ENCODE data around the gene CDC42EP2.
"Not testable (repeated sequence)": the region's sequence is repeated elsewhere in the genome, so short reads cannot be mapped to it uniquely, and the experiment has no call there.

CDC42EP2 gene

DNA sequence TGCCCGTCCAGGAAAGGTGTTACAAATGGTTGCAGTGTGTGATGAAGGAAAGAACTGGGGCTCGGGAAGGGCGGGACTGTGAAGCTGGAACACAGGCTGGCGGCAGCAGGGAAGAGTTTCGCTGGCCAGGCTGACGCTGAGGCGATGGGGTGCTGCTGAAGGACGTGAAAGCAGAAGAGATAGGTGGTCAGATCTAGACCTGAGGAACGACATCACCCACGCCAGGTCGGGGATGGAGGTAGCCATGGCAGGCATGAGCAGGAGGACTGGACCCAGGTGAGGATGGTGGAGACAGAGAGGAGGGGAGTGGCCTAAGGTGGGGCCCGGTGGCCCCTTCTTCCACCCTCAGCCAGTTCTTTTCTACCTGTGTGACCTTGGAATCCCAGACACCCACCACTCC is 9.1 kb downstream of the CDC42EP2 start:
- Histone ChIP-seq H3K9me3 (ENCODE audit: control insufficient read depth in 1 of 2, low read length in 2 of 2) (no peaks in the 10 kb centered on the region), H3K4me3 (ENCODE audit: low read depth in 1 of 2, low read length in 2 of 2) (no peak overlapping the region), H3K4me1 (ENCODE audit: control insufficient read depth in 1 of 2, insufficient read depth in 2 of 2, low read length in 2 of 2) (peaks cover 5 to 16% of the 10 kb centered on the region in 2 donors), H3K27me3 (ENCODE audit: low read depth, low read length) (no peaks in the 10 kb centered on the region), H3K36me3 (ENCODE audit: control insufficient read depth in 1 of 2, insufficient read depth in 2 of 2, low read length in 2 of 2) (peaks cover 16 to 23% of the 10 kb centered on the region in 2 donors), H3K27ac (ENCODE audit: low read length) (no peak overlapping the region)

DNA sequence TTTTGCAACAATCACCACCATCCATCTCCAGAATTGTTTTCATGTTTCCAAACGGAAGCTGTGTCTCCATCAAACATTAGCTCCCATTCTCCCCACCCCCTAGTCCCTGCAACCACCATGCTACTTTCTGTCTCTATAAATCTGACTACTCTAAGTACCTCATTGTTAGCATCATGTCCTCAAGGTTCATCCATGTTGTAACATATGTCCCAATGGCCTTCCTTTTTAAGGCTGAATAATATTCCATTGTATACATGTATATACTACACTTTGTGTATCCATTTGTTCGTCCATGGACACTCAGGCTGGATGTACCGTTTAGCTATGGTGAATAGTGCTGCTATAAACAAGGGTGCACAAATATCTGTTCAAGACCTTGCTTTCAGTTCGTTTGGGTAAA is 10.8 kb downstream of the CDC42EP2 start:
- H3K4me1 ChIP-seq (ENCODE audit: control insufficient read depth in 1 of 2, insufficient read depth in 2 of 2, low read length in 2 of 2) = peaks cover 5 to 16% of the 10 kb centered on the region in 2 donors
- no peaks in the 10 kb centered on the region for H3K27me3 ChIP-seq (ENCODE audit: low read depth, low read length)
- H3K9me3 ChIP-seq (ENCODE audit: control insufficient read depth in 1 of 2, low read length in 2 of 2) = no peaks in the 10 kb centered on the region
- H3K36me3 ChIP-seq (ENCODE audit: control insufficient read depth in 1 of 2, insufficient read depth in 2 of 2, low read length in 2 of 2) = peaks cover 16 to 19% of the 10 kb centered on the region in 2 donors
- H3K4me3 ChIP-seq (ENCODE audit: low read depth in 1 of 2, low read length in 2 of 2) = no peak overlapping the region
- H3K27ac ChIP-seq (ENCODE audit: low read length) = no peak overlapping the region

DNA sequence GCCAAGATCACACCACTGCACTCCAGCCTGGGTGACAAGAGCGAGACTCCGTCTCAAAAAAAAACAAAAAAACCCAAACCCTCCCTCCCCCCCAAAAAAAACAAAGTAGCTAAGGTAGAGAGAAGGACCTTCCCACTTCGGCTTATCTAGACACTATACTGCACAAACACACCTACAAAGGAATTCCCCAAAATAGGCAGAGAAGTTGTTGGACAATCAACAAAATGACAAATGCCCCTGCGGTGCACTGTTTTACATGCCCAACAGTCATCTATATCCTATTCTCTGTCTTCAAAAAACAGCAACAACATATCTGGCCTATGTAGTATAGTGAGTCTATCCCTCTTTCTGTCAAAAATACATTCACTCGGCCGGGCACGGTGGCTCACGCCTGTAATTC is 12.4 kb downstream of the CDC42EP2 start:
- no peaks in the 10 kb centered on the region for H3K9me3 ChIP-seq (ENCODE audit: control insufficient read depth in 1 of 2, low read length in 2 of 2)
- H3K27me3 ChIP-seq (ENCODE audit: low read depth, low read length) = no peaks in the 10 kb centered on the region
- H3K36me3 ChIP-seq (ENCODE audit: control insufficient read depth in 1 of 2, insufficient read depth in 2 of 2, low read length in 2 of 2) = peaks cover 3 to 6% of the 10 kb centered on the region in 2 donors
- peaks cover 4 to 10% of the 10 kb centered on the region in 2 donors for H3K4me1 ChIP-seq (ENCODE audit: control insufficient read depth in 1 of 2, insufficient read depth in 2 of 2, low read length in 2 of 2)
- no peak overlapping the region for H3K4me3 ChIP-seq (ENCODE audit: low read depth in 1 of 2, low read length in 2 of 2)
- no peak overlapping the region for H3K27ac ChIP-seq (ENCODE audit: low read length)

DNA sequence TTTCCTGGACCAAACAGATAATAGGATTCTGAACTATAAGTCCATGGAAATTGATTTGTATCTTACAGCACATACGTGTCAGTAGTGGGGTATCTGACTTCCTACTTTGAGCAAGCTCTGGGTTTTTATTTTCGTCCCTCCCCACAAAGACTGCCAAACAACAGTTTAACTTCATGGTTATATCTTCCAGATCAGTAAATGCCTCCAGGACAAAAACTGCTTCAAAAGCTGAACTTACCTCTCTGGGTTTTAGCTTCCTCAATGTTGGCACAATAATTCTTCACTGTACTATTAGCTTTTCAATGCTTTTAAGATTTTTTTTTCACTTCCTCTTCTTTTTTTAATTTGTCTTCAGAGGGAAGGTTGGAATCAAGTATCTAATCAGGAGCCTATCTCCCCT is 14.8 kb downstream of the CDC42EP2 start:
- H3K36me3 ChIP-seq (ENCODE audit: control insufficient read depth in 1 of 2, insufficient read depth in 2 of 2, low read length in 2 of 2) = no peaks in the 10 kb centered on the region
- peaks cover 0 to 8% of the 10 kb centered on the region in 2 donors for H3K4me1 ChIP-seq (ENCODE audit: control insufficient read depth in 1 of 2, insufficient read depth in 2 of 2, low read length in 2 of 2)
- no peaks in the 10 kb centered on the region for H3K9me3 ChIP-seq (ENCODE audit: control insufficient read depth in 1 of 2, low read length in 2 of 2)
- no peak overlapping the region for H3K4me3 ChIP-seq (ENCODE audit: low read depth in 1 of 2, low read length in 2 of 2)
- no peak overlapping the region for H3K27ac ChIP-seq (ENCODE audit: low read length)
- H3K27me3 ChIP-seq (ENCODE audit: low read depth, low read length) = no peaks in the 10 kb centered on the region

DNA sequence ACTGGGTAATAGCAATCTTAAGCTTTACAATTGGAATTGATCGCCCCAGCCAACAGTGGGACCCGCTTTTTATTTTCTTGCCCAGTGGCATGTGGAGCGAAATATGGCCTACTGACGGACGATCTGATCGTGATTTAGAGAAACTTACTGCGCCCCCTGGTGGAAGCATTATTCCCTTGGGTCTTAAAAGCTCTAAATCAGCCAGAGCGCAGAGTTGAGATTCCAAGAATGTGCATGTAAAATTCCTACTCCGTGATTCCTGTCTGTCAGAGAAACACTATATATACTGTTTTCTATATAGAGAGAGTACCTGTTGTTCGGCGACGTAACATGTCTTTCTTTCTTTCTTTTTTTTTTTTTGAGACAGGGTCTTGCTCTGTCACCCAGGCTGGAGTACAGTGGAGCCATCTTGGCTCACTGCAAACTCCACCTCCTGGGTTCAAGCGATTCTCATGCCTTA is 15.3 kb downstream of the CDC42EP2 start:
- H3K9me3 ChIP-seq (ENCODE audit: control insufficient read depth in 1 of 2, low read length in 2 of 2) = no peaks in the 10 kb centered on the region
- H3K27me3 ChIP-seq (ENCODE audit: low read depth, low read length) = no peaks in the 10 kb centered on the region
- no peak overlapping the region for H3K4me3 ChIP-seq (ENCODE audit: low read depth in 1 of 2, low read length in 2 of 2)
- no peaks in the 10 kb centered on the region for H3K36me3 ChIP-seq (ENCODE audit: control insufficient read depth in 1 of 2, insufficient read depth in 2 of 2, low read length in 2 of 2)
- H3K27ac ChIP-seq (ENCODE audit: low read length) = no peak overlapping the region
- peaks cover 2 to 13% of the 10 kb centered on the region in 2 donors for H3K4me1 ChIP-seq (ENCODE audit: control insufficient read depth in 1 of 2, insufficient read depth in 2 of 2, low read length in 2 of 2)

DNA sequence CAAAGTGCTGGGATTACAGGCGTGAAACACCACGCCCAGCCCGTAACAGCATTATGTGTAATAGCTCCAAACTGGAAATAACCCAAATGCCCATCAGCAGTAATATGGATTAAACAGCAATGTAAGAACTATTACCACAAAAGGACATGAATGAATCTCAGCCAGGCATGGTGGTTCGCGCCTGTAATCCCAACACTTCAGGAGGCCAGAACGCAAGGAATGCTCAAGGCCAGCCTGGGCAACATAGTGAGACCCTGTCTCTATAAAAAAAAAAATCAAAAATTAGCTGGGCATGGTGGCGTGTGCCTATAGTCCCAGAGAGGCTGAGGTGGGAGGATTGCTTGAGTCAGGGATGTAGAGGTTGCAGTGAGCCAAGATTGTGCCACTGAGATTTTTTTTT is 15.9 kb downstream of the CDC42EP2 start:
- no peaks in the 10 kb centered on the region for H3K9me3 ChIP-seq (ENCODE audit: control insufficient read depth in 1 of 2, low read length in 2 of 2)
- no peak overlapping the region for H3K27ac ChIP-seq (ENCODE audit: low read length)
- H3K4me1 ChIP-seq (ENCODE audit: control insufficient read depth in 1 of 2, insufficient read depth in 2 of 2, low read length in 2 of 2) = peaks cover 6 to 19% of the 10 kb centered on the region in 2 donors
- no peaks in the 10 kb centered on the region for H3K36me3 ChIP-seq (ENCODE audit: control insufficient read depth in 1 of 2, insufficient read depth in 2 of 2, low read length in 2 of 2)
- H3K4me3 ChIP-seq (ENCODE audit: low read depth in 1 of 2, low read length in 2 of 2) = no peak overlapping the region
- no peaks in the 10 kb centered on the region for H3K27me3 ChIP-seq (ENCODE audit: low read depth, low read length)

DNA sequence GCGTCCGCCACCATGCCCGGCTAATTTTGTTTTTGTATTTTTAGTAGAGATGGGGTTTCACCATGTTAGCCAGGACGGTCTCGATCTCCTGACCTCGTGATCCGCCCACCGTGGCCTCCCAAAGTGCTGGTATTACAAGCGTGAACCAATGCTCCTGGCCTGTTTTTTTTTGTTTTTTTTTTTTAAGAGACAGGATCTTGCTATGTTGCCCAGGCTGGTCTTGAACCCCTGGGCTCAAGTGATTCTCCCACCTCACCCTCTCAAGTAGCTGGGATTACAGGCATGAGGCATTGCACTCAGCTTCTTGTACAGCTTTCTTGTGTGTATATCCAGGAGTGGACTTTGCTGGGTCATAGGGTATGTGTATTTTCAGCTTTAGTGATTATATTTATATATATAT is 17.9 kb downstream of the CDC42EP2 start:
- H3K4me3 ChIP-seq (ENCODE audit: low read depth in 1 of 2, low read length in 2 of 2); H3K27ac ChIP-seq (ENCODE audit: low read length); H3K27me3 ChIP-seq (ENCODE audit: low read depth, low read length); H3K9me3 ChIP-seq (ENCODE audit: control insufficient read depth in 1 of 2, low read length in 2 of 2); H3K36me3 ChIP-seq (ENCODE audit: control insufficient read depth in 1 of 2, insufficient read depth in 2 of 2, low read length in 2 of 2): not testable (repeated sequence)
- H3K4me1 ChIP-seq (ENCODE audit: control insufficient read depth in 1 of 2, insufficient read depth in 2 of 2, low read length in 2 of 2) = peaks cover 6 to 21% of the 10 kb centered on the region in 2 donors

DNA sequence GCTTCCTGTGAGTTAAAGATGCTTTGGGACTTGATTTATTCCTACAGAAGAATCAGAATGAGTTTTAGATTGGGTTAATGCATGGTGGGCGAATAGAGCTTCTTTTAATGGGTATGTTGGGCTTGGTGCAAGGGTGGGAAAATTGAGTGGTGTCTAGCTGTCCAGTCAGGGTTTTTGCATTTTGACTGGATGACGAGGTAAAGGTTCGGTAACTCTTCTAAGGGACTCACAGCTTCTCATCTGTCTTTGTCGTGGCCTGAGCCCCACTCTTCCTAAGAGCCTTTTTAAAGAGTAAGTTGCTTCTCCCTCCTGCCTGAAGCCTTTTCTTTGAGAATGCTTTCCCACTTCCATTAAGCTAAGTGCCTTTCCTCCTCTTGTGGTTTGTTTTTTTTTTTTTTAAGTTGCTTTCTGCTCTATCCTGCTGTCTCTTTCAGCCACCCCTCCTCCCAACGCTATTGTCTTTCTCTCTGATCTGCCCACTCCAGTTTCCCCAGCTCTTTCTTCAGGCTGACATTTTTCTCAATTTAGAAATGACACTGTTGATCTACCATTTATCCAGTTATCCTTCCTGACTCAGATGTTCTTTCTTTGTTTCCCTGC is 20.1 kb downstream of the CDC42EP2 start:
- peak overlapping the region; percentile 91 for H3K27ac ChIP-seq (ENCODE audit: low read length)

DNA sequence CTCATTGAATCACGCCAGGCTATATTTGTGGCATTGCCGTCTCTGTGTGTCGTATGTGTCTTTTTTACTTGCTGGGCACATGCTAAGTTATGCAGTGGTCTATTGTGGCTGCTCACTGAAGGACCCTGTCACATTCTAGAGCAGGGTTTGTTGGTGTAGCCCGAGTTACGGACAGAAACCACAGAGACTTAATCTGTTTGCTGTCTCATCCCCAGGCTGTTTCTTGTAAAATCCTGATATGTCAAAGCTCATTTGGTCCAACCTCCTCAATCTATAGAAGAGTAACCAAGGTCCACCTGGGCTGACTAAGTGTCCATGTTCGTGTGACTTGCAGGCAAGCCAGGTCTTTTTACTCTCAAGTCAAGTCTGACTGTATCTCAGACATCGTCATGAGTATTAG is 24.0 kb downstream of the CDC42EP2 start:
- Histone ChIP-seq H3K27ac (ENCODE audit: low read length) (no peak overlapping the region), H3K9me3 (ENCODE audit: control insufficient read depth in 1 of 2, low read length in 2 of 2) (no peaks in the 10 kb centered on the region), H3K4me3 (ENCODE audit: low read depth in 1 of 2, low read length in 2 of 2) (no peak overlapping the region), H3K27me3 (ENCODE audit: low read depth, low read length) (no peaks in the 10 kb centered on the region), H3K4me1 (ENCODE audit: control insufficient read depth in 1 of 2, insufficient read depth in 2 of 2, low read length in 2 of 2) (peaks cover 6 to 21% of the 10 kb centered on the region in 2 donors), H3K36me3 (ENCODE audit: control insufficient read depth in 1 of 2, insufficient read depth in 2 of 2, low read length in 2 of 2) (peaks cover 33 to 36% of the 10 kb centered on the region in 2 donors)

More for the DNA sequence above, 20.1 kb downstream of the CDC42EP2 start:
- Histone ChIP-seq H3K36me3 (ENCODE audit: control insufficient read depth in 1 of 2, insufficient read depth in 2 of 2, low read length in 2 of 2) (peaks cover 0 to 5% of the 10 kb centered on the region in 2 donors), H3K4me3 (ENCODE audit: low read depth in 1 of 2, low read length in 2 of 2) (peak overlapping the region; percentile 83 to 85), H3K9me3 (ENCODE audit: control insufficient read depth in 1 of 2, low read length in 2 of 2) (no peaks in the 10 kb centered on the region), H3K27me3 (ENCODE audit: low read depth, low read length) (no peaks in the 10 kb centered on the region), H3K4me1 (ENCODE audit: control insufficient read depth in 1 of 2, insufficient read depth in 2 of 2, low read length in 2 of 2) (peaks cover 6 to 25% of the 10 kb centered on the region in 2 donors)

DNA sequence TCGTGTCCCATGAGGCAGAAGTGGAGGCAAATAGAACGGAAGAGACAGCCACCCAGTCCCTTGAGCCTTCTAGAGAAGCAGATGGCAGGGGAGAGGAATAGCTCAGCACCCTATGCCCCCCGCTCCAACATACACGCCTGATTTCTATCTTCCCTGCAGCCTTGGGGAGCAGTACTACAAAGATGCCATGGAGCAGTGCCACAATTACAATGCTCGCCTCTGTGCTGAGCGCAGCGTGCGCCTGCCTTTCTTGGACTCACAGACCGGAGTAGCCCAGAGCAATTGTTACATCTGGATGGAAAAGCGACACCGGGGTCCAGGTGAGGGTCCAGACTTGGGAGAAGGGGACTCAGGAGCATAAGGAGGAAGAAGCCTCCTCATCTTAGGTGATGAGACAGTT is 25.6 kb downstream of the CDC42EP2 start:
- no peaks in the 10 kb centered on the region for H3K27me3 ChIP-seq (ENCODE audit: low read depth, low read length)
- H3K9me3 ChIP-seq (ENCODE audit: control insufficient read depth in 1 of 2, low read length in 2 of 2) = no peaks in the 10 kb centered on the region
- H3K27ac ChIP-seq (ENCODE audit: low read length) = no peak overlapping the region
- H3K36me3 ChIP-seq (ENCODE audit: control insufficient read depth in 1 of 2, insufficient read depth in 2 of 2, low read length in 2 of 2) = peaks cover 49 to 50% of the 10 kb centered on the region in 2 donors
- peaks cover 2 to 11% of the 10 kb centered on the region in 2 donors for H3K4me1 ChIP-seq (ENCODE audit: control insufficient read depth in 1 of 2, insufficient read depth in 2 of 2, low read length in 2 of 2)
- no peak overlapping the region for H3K4me3 ChIP-seq (ENCODE audit: low read depth in 1 of 2, low read length in 2 of 2)

DNA sequence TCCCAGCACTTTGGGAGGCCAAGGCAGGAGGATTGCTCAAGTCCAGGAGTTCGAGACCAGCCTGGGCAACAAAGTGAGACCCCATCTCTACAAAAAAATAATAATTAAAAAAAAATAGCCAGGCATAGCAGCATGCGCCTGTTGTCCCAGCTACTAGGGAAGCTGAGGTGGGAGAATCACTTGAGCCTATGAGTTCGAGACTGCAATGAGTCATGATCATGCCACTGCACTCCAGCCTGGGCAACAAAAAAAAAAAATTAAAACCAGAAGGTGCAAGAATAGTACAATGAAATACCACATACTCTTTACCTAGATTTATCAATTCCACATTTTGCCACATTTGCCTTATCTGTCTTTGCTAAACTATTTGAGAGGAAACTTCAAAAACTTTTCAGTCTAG is 27.2 kb downstream of the CDC42EP2 start:
- Histone ChIP-seq H3K9me3 (ENCODE audit: control insufficient read depth in 1 of 2, low read length in 2 of 2) (no peaks in the 10 kb centered on the region), H3K27ac (ENCODE audit: low read length) (no peak overlapping the region), H3K36me3 (ENCODE audit: control insufficient read depth in 1 of 2, insufficient read depth in 2 of 2, low read length in 2 of 2) (peaks cover 65% of the 10 kb centered on the region in 2 donors), H3K27me3 (ENCODE audit: low read depth, low read length) (no peaks in the 10 kb centered on the region), H3K4me1 (ENCODE audit: control insufficient read depth in 1 of 2, insufficient read depth in 2 of 2, low read length in 2 of 2) (peaks cover 0 to 6% of the 10 kb centered on the region in 2 donors), H3K4me3 (ENCODE audit: low read depth in 1 of 2, low read length in 2 of 2) (no peak overlapping the region)

DNA sequence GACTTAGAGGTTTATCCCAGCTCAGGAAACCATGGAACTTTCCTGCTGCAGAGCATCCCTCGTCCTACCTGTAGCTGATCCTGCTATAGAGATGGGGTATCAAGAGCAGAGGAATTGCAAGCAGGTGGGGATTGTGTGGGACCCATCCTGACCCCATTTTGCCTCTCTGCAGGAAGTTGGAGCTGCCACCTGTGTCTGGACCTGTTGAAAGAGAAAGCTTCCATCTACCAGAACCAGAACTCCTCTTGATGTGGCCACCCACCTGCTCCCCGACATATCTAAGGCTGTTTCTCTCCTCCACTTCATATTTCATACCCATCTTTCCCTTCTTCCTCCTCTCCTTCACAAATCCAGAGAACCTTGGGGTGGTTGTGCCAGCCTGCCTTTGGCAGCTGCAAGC is 36.8 kb downstream of the CDC42EP2 start:
- H3K27ac ChIP-seq (ENCODE audit: low read length) = no peak overlapping the region
- H3K27me3 ChIP-seq (ENCODE audit: low read depth, low read length) = peaks cover 1% of the 10 kb centered on the region
- no peaks in the 10 kb centered on the region for H3K9me3 ChIP-seq (ENCODE audit: control insufficient read depth in 1 of 2, low read length in 2 of 2)
- H3K4me1 ChIP-seq (ENCODE audit: control insufficient read depth in 1 of 2, insufficient read depth in 2 of 2, low read length in 2 of 2) = peaks cover 9 to 16% of the 10 kb centered on the region in 2 donors
- H3K36me3 ChIP-seq (ENCODE audit: control insufficient read depth in 1 of 2, insufficient read depth in 2 of 2, low read length in 2 of 2) = peaks cover 29 to 54% of the 10 kb centered on the region in 2 donors
- no peak overlapping the region for H3K4me3 ChIP-seq (ENCODE audit: low read depth in 1 of 2, low read length in 2 of 2)
